Measurements from ENCODE around the gene ATG3.

Gene ATG3

DNA sequence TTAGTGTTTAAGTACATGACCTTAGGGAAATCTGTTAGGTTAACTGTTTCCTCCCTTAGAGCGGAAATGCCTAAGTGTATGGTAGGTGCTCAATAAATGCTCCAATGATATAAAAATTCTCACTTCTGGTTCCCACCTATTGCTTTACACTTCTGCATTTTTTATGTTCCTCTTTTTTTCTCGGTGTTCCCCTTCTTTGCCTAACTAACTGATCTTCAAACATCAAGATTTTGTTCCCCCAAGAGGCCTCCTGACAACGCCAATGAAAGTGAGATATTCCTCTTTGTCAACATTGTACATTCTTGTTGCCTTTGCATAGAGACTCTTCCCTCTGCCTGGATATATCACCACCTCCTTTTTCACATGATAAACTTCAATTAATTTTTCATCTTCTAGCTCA, 17.5 kb upstream of the ATG3 start:
- TF ChIP-seq EZH2 (IDR thresholded peaks at IDR 0.05; ENCODE audit: borderline replicate concordance, low read depth, low read length, severe bottlenecking) (no peak), CTCF (IDR thresholded peaks at IDR 0.05; ENCODE audit: borderline replicate concordance, extremely low read depth, low read length, poor library complexity, severe bottlenecking) (no peak)
- ATAC-seq (ENCODE audit: insufficient read depth, low read depth) (no peak), DNase-seq (no peak)
- Histone ChIP-seq H3K9me3 (ENCODE audit: insufficient read depth, low read length, severe bottlenecking) (no peaks in the 10 kb centered on the region), H3K79me2 (ENCODE audit: insufficient read depth, low read length) (no peaks in the 10 kb centered on the region), H3K36me3 (ENCODE audit: insufficient read depth, low read length) (peaks cover 40% of the 10 kb centered on the region; the same call in 1 of the 2 replicates), H3K27me3 (ENCODE audit: insufficient read depth, low read length, poor library complexity) (no peaks in the 10 kb centered on the region), H3K27ac (ENCODE audit: low read length) (no peak overlapping the region), H4K20me1 (ENCODE audit: insufficient read depth, low read length) (no peaks in the 10 kb centered on the region), H3K4me2 (ENCODE audit: insufficient read depth, low read length) (no peak overlapping the region), H3K9ac (ENCODE audit: low read depth, low read length) (no peak overlapping the region), H3K4me3 (ENCODE audit: low read depth in 1 of 2, low read length in 2 of 2) (no peak overlapping the region), H3K4me1 (ENCODE audit: insufficient read depth, low read length) (no peaks in the 10 kb centered on the region), H2AFZ (ENCODE audit: low read depth, low read length) (no peak overlapping the region)

DNA sequence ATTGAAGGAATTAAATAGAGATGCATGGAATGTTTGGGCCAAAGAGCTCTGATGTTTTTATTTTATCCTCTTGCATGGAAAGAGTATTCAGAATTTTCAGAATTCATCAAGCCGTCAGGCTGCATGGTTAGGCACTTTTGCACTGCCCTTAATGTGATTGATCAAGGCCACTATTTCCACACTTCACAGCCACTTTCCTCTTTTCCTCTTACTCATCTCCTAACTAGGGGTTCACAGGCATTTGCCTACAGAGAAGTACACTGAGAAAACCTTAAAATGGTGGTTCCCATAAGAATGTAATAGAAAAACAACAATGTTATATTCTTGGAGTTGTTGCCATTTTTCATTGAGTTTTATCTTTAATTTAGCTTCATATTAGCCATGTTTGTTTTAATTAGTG, 10.9 kb upstream of the ATG3 start:
- Histone ChIP-seq H3K9me3 (ENCODE audit: insufficient read depth, low read length, severe bottlenecking) (no peaks in the 10 kb centered on the region), H3K27me3 (ENCODE audit: insufficient read depth, low read length, poor library complexity) (no peaks in the 10 kb centered on the region), H3K27ac (ENCODE audit: low read length) (no peak overlapping the region), H3K4me3 (ENCODE audit: low read depth in 1 of 2, low read length in 2 of 2) (no peak overlapping the region), H4K20me1 (ENCODE audit: insufficient read depth, low read length) (no peaks in the 10 kb centered on the region), H3K9ac (ENCODE audit: low read depth, low read length) (no peak overlapping the region), H2AFZ (ENCODE audit: low read depth, low read length) (no peak overlapping the region), H3K4me2 (ENCODE audit: insufficient read depth, low read length) (no peak overlapping the region), H3K79me2 (ENCODE audit: insufficient read depth, low read length) (no peaks in the 10 kb centered on the region), H3K36me3 (ENCODE audit: insufficient read depth, low read length) (peaks cover 38% of the 10 kb centered on the region), H3K4me1 (ENCODE audit: insufficient read depth, low read length) (no peaks in the 10 kb centered on the region)
- TF ChIP-seq EZH2 (IDR thresholded peaks at IDR 0.05; ENCODE audit: borderline replicate concordance, low read depth, low read length, severe bottlenecking) (no peak), CTCF (IDR thresholded peaks at IDR 0.05; ENCODE audit: borderline replicate concordance, extremely low read depth, low read length, poor library complexity, severe bottlenecking) (no peak)
- ATAC-seq (ENCODE audit: insufficient read depth, low read depth) (no peak), DNase-seq (no peak)

DNA sequence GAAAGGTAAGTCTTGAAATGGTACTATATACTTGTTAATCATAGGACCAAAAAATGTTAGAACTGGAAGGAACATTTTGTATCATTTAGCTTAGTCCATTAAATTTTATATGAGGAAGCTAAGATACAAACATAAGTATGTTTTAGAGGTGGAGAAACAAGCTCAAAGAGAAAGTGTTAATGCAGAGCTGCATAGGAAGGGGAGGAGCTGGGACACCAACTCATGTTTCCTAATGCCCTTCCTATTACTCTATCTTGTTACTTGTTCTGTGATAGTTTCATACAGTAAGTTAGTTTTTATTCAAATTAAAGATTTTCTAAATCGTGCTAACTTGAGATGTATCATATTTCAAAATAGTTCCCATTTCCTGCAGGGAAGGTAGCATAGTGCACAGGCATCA, 7.5 kb upstream of the ATG3 start:
- H4K20me1 ChIP-seq (ENCODE audit: insufficient read depth, low read length) = no peaks in the 10 kb centered on the region
- no peak overlapping the region for H3K27ac ChIP-seq (ENCODE audit: low read length)
- H3K79me2 ChIP-seq (ENCODE audit: insufficient read depth, low read length) = no peaks in the 10 kb centered on the region
- H2AFZ ChIP-seq (ENCODE audit: low read depth, low read length) = no peak overlapping the region
- H3K36me3 ChIP-seq (ENCODE audit: insufficient read depth, low read length) = peaks cover 36% of the 10 kb centered on the region
- no peak for TF ChIP-seq EZH2 (IDR thresholded peaks at IDR 0.05; ENCODE audit: borderline replicate concordance, low read depth, low read length, severe bottlenecking)
- no peak overlapping the region for H3K4me2 ChIP-seq (ENCODE audit: insufficient read depth, low read length)
- no peak overlapping the region for H3K9ac ChIP-seq (ENCODE audit: low read depth, low read length)
- no peaks in the 10 kb centered on the region for H3K27me3 ChIP-seq (ENCODE audit: insufficient read depth, low read length, poor library complexity)
- H3K4me3 ChIP-seq (ENCODE audit: low read depth in 1 of 2, low read length in 2 of 2) = no peak overlapping the region
- H3K4me1 ChIP-seq (ENCODE audit: insufficient read depth, low read length) = no peaks in the 10 kb centered on the region
- ATAC-seq (ENCODE audit: insufficient read depth, low read depth) (no peak), DNase-seq (no peak)
- H3K9me3 ChIP-seq (ENCODE audit: insufficient read depth, low read length, severe bottlenecking) = no peaks in the 10 kb centered on the region

- Histone ChIP-seq H3K4me1 (ENCODE audit: insufficient read depth, low read length) (peaks cover 2% of the 10 kb centered on the region; the same call in 1 of the 2 replicates), H3K4me2 (ENCODE audit: insufficient read depth, low read length) (no peak overlapping the region), H3K9ac (ENCODE audit: low read depth, low read length) (no peak overlapping the region), H3K4me3 (ENCODE audit: low read depth in 1 of 2, low read length in 2 of 2) (no peak overlapping the region), H3K79me2 (ENCODE audit: insufficient read depth, low read length) (peaks cover 1% of the 10 kb centered on the region; the same call in 1 of the 2 replicates), H2AFZ (ENCODE audit: low read depth, low read length) (no peak overlapping the region), H3K9me3 (ENCODE audit: insufficient read depth, low read length, severe bottlenecking) (no peaks in the 10 kb centered on the region), H3K27me3 (ENCODE audit: insufficient read depth, low read length, poor library complexity) (no peaks in the 10 kb centered on the region), H3K36me3 (ENCODE audit: insufficient read depth, low read length) (peaks cover 31% of the 10 kb centered on the region), H4K20me1 (ENCODE audit: insufficient read depth, low read length) (no peaks in the 10 kb centered on the region), H3K27ac (ENCODE audit: low read length) (no peak overlapping the region)
- TF ChIP-seq EZH2 (IDR thresholded peaks at IDR 0.05; ENCODE audit: borderline replicate concordance, low read depth, low read length, severe bottlenecking) (no peak), CTCF (IDR thresholded peaks at IDR 0.05; ENCODE audit: borderline replicate concordance, extremely low read depth, low read length, poor library complexity, severe bottlenecking) (no peak)
- no peak for ATAC-seq (ENCODE audit: insufficient read depth, low read depth)
- no peak for DNase-seq
Observed at GRCh38 chr3:112568642-112569041, 6.9 kb upstream of the ATG3 start.
